ENCODE measurements around the gene KRT84.

KRT84 gene

GRCh38 chr12:52390739-52391617 lies 5.5 kb upstream of the KRT84 start:
- Histone ChIP-seq H3K36me3 (ENCODE audit: control insufficient read depth, insufficient read depth, low read length) (no peaks in the 10 kb centered on the region), H3K79me2 (no peaks in the 10 kb centered on the region), H3K9ac (no peak overlapping the region), H2AFZ (no peak overlapping the region), H3K27ac (no peak overlapping the region), H3K4me1 (peaks cover 17% of the 10 kb centered on the region), H3K27me3 (ENCODE audit: control insufficient read depth, insufficient read depth, low read length) (no peaks in the 10 kb centered on the region), H3K9me3 (ENCODE audit: control insufficient read depth, low read length) (no peaks in the 10 kb centered on the region), H3K4me3 (ENCODE audit: low read depth, low read length) (no peak overlapping the region), H3K4me2 (ENCODE audit: low read length) (no peak overlapping the region)
- TF ChIP-seq, protein P1, sequence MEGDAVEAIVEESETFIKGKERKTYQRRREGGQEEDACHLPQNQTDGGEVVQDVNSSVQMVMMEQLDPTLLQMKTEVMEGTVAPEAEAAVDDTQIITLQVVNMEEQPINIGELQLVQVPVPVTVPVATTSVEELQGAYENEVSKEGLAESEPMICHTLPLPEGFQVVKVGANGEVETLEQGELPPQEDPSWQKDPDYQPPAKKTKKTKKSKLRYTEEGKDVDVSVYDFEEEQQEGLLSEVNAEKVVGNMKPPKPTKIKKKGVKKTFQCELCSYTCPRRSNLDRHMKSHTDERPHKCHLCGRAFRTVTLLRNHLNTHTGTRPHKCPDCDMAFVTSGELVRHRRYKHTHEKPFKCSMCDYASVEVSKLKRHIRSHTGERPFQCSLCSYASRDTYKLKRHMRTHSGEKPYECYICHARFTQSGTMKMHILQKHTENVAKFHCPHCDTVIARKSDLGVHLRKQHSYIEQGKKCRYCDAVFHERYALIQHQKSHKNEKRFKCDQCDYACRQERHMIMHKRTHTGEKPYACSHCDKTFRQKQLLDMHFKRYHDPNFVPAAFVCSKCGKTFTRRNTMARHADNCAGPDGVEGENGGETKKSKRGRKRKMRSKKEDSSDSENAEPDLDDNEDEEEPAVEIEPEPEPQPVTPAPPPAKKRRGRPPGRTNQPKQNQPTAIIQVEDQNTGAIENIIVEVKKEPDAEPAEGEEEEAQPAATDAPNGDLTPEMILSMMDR (IDR thresholded peaks at IDR 0.05) = peak; percentile 28

GRCh38 chr12:52389313-52390207 lies 4.1 kb upstream of the KRT84 start:
- Histone ChIP-seq H3K79me2 (no peaks in the 10 kb centered on the region), H3K4me3 (ENCODE audit: low read depth, low read length) (no peak overlapping the region), H3K27ac (no peak overlapping the region), H3K36me3 (ENCODE audit: control insufficient read depth, insufficient read depth, low read length) (no peaks in the 10 kb centered on the region), H3K9ac (no peak overlapping the region), H2AFZ (no peak overlapping the region), H3K4me1 (peaks cover 17% of the 10 kb centered on the region), H3K9me3 (ENCODE audit: control insufficient read depth, low read length) (no peaks in the 10 kb centered on the region), H3K4me2 (ENCODE audit: low read length) (peak overlapping the region; percentile 14), H3K27me3 (ENCODE audit: control insufficient read depth, insufficient read depth, low read length) (no peaks in the 10 kb centered on the region)
- TF ChIP-seq, protein P1 (IDR thresholded peaks at IDR 0.05) = no peak

DNA sequence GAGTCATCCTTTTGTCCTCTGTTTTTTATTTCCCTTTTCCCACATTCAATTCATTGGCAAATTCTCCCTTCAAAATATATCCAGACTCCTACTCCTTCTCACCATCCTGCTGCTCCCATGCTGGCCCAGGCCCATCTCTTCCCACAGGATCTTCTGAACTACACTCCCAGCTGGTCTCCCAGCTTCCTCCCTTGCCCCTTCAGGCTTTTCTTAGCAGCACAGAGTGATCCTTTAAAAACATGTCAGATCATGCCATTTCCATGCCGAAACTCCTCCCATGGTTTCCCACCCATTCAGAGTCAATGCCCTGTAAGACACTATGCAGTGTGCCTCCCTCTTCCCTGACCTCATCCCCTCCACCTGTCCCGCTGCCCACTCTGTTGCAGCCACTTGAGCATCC lies 2.4 kb upstream of the KRT84 start:
- TF ChIP-seq, protein P1 (IDR thresholded peaks at IDR 0.05) = no peak
- Histone ChIP-seq H3K9ac (no peak overlapping the region), H3K4me2 (ENCODE audit: low read length) (no peak overlapping the region), H2AFZ (no peak overlapping the region), H3K4me3 (ENCODE audit: low read depth, low read length) (no peak overlapping the region), H3K27ac (no peak overlapping the region), H3K4me1 (peaks cover 17% of the 10 kb centered on the region), H3K27me3 (ENCODE audit: control insufficient read depth, insufficient read depth, low read length) (no peaks in the 10 kb centered on the region), H3K79me2 (no peaks in the 10 kb centered on the region), H3K9me3 (ENCODE audit: control insufficient read depth, low read length) (no peaks in the 10 kb centered on the region), H3K36me3 (ENCODE audit: control insufficient read depth, insufficient read depth, low read length) (no peaks in the 10 kb centered on the region)

GRCh38 chr12:52383331-52383730 lies 2.1 kb downstream of the KRT84 start:
- Histone ChIP-seq H2AFZ (no peak overlapping the region), H3K9ac (no peak overlapping the region), H3K27me3 (ENCODE audit: control insufficient read depth, insufficient read depth, low read length) (no peaks in the 10 kb centered on the region), H3K4me3 (ENCODE audit: low read depth, low read length) (no peak overlapping the region), H3K4me2 (ENCODE audit: low read length) (no peak overlapping the region), H3K27ac (no peak overlapping the region), H3K36me3 (ENCODE audit: control insufficient read depth, insufficient read depth, low read length) (no peaks in the 10 kb centered on the region), H3K9me3 (ENCODE audit: control insufficient read depth, low read length) (no peaks in the 10 kb centered on the region), H3K79me2 (no peaks in the 10 kb centered on the region), H3K4me1 (no peaks in the 10 kb centered on the region)
- TF ChIP-seq, protein P1 (IDR thresholded peaks at IDR 0.05) = no peak
